Loucy (cell line): Measurements from ENCODE around the gene COL4A3.
A peak's percentile ranks its signal among the peaks of the same experiment; 100 is the strongest.

Experiments
- H2AFZ ChIP-seq: fragments of 200-600 bp; sonication (generic); 2 replicates; pipeline ENCODE4 v1.6.0; 2016; ENCODE audit warnings: antibody characterized with exemption, mild to moderate bottlenecking, low read length, moderate library complexity
- H3F3A ChIP-seq: fragments of 200-600 bp; 2 replicates; pipeline ENCODE4 v1.6.0; 2016; ENCODE audit warnings: antibody characterized with exemption, low read depth, mild to moderate bottlenecking
- H3K27me3 ChIP-seq: fragments of 200-600 bp; sonication (generic); 2 replicates; pipeline ENCODE4 v1.6.1; 2014; ENCODE audit warnings: low read length, mild to moderate bottlenecking; ENCODE audit not compliant: insufficient read depth, poor library complexity, severe bottlenecking
- H3K36me3 ChIP-seq: fragments of 200-600 bp; sonication (generic); 2 replicates; pipeline ENCODE4 v1.6.1; 2016; ENCODE audit warnings: low read length; ENCODE audit not compliant: insufficient read depth
- H3K4me1 ChIP-seq: fragments of 200-600 bp; sonication (generic); 2 replicates; pipeline ENCODE4 v1.5.1; 2014; ENCODE audit warnings: low read length, mild to moderate bottlenecking; ENCODE audit not compliant: insufficient read depth, poor library complexity, severe bottlenecking
- H3K4me2 ChIP-seq: fragments of 200-600 bp; sonication (generic); 2 replicates; pipeline ENCODE4 v1.6.0; 2014; ENCODE audit warnings: antibody characterized with exemption, low read length, low read depth, mild to moderate bottlenecking; ENCODE audit not compliant: poor library complexity, severe bottlenecking
- H3K4me3 ChIP-seq: fragments of 200-600 bp; sonication (generic); 2 replicates; pipeline ENCODE4 v1.5.1; 2014; ENCODE audit warnings: low read length, mild to moderate bottlenecking, mixed read lengths; ENCODE audit not compliant: poor library complexity, severe bottlenecking
- H3K79me2 ChIP-seq: fragments of 200-600 bp; sonication (generic); 2 replicates; pipeline ENCODE4 v1.6.1; 2014; ENCODE audit warnings: low read length; ENCODE audit not compliant: insufficient read depth
- H3K9ac ChIP-seq: fragments of 200-600 bp; sonication (generic); 2 replicates; pipeline ENCODE4 v1.6.0; 2014; ENCODE audit warnings: mild to moderate bottlenecking, low read depth, low read length, moderate library complexity; ENCODE audit not compliant: poor library complexity, severe bottlenecking
- H3K9me2 ChIP-seq: fragments of 200-600 bp; sonication (generic); replicated peaks from 2 replicates; pipeline ENCODE4 v1.6.1; 2016; ENCODE audit warnings: low read depth, low read length, mixed read lengths
- H3K9me3 ChIP-seq: fragments of 200-600 bp; sonication (generic); 2 replicates; pipeline ENCODE4 v1.6.1; 2014; ENCODE audit warnings: mild to moderate bottlenecking, antibody characterized with exemption, low read length, low read depth; ENCODE audit not compliant: insufficient read depth
- H4K20me1 ChIP-seq: fragments of 200-600 bp; sonication (generic); 2 replicates; pipeline ENCODE4 v1.6.0; 2014; ENCODE audit warnings: antibody characterized with exemption, low read length, mild to moderate bottlenecking; ENCODE audit not compliant: insufficient read depth, poor library complexity, severe bottlenecking
- CTCF ChIP-seq: fragments of 200-600 bp; sonication (generic); conservative IDR thresholded peaks from 2 replicates; pipeline ENCODE4 v1.5.1; 2014; ENCODE audit warnings: mild to moderate bottlenecking, antibody characterized with exemption, low read length
- EZH2phosphoT487 ChIP-seq: fragments of 200-600 bp; IDR thresholded peaks from 2 replicates; pipeline ENCODE4 v1.6.1; 2018; ENCODE audit warnings: antibody characterized with exemption, mild to moderate bottlenecking, moderate library complexity, borderline replicate concordance

The COL4A3 gene

GRCh38 chr2:227163998-227164762 is at the start of gene COL4A3, which contains the start of gene COL4A4:
Gene COL4A3 (plus strand): TSS chr2:227164624. CDS start chr2:227164727, 103 bp downstream.
Gene COL4A4 (minus strand): TSS chr2:227164205. CDS start chr2:227147483, 16,722 bp downstream.
- Histone ChIP-seq H3K4me3 (no peak within 1 kb of the TSS), H3K79me2 (no peaks in the 10 kb centered on the region), H3K4me1 (no peaks in the 10 kb centered on the region), H3K9me3 (no peaks in the 10 kb centered on the region), H3K9ac (no peak within 1 kb of the TSS), H3K4me2 (no peak within 1 kb of the TSS), H3K27me3 (no peaks in the 10 kb centered on the region), H3F3A (no peaks in the 10 kb centered on the region), H2AFZ (no peak within 1 kb of the TSS), H3K36me3 (no peaks in the 10 kb centered on the region), H4K20me1 (no peaks in the 10 kb centered on the region), H3K9me2 (no peaks in the 10 kb centered on the region)
- no peak for TF ChIP-seq CTCF
- no peak for TF ChIP-seq EZH2phosphoT487

- H3K9ac ChIP-seq, result no peak overlapping the region
- no peaks in the 10 kb centered on the region for H3K36me3 ChIP-seq
- H3K79me2 ChIP-seq, result no peaks in the 10 kb centered on the region
- H3K4me3 ChIP-seq, result no peak overlapping the region
- H3K4me2 ChIP-seq, result no peak overlapping the region
- TF ChIP-seq CTCF, result no peak
- no peaks in the 10 kb centered on the region for H3F3A ChIP-seq
- H3K27me3 ChIP-seq, result no peaks in the 10 kb centered on the region
- H3K9me2 ChIP-seq, result no peaks in the 10 kb centered on the region
- H3K4me1 ChIP-seq, result peaks cover 17% of the 10 kb centered on the region
- H3K9me3 ChIP-seq, result no peaks in the 10 kb centered on the region
- H2AFZ ChIP-seq, result no peak overlapping the region
- no peaks in the 10 kb centered on the region for H4K20me1 ChIP-seq
Measured at GRCh38 chr2:227115761-227116160, 48.7 kb upstream of the COL4A3 start.

- Histone ChIP-seq H3K9ac (peak overlapping the region; percentile 51), H3K27me3 (no peaks in the 10 kb centered on the region), H2AFZ (peak overlapping the region; percentile 78; the same call in 1 of the 2 replicates), H3K9me2 (no peaks in the 10 kb centered on the region), H3K79me2 (no peaks in the 10 kb centered on the region), H3K36me3 (no peaks in the 10 kb centered on the region), H3K4me1 (peaks cover 17% of the 10 kb centered on the region), H3K9me3 (no peaks in the 10 kb centered on the region), H3F3A (no peaks in the 10 kb centered on the region), H3K4me2 (peak overlapping the region; percentile 63), H3K4me3 (no peak overlapping the region), H4K20me1 (no peaks in the 10 kb centered on the region)
- TF ChIP-seq EZH2phosphoT487 (no peak), CTCF (no peak)
Measured at GRCh38 chr2:227117027-227117426, 47.4 kb upstream of the COL4A3 start.
